GM12801 (cell line): Measurements from ENCODE around the gene PSMD13.

Experiments
- CTCF ChIP-seq: IDR thresholded peaks from one replicate; pipeline ENCODE4 v1.5.1; 2011; ENCODE audit warnings: control low read depth; ENCODE audit not compliant: insufficient read length; ENCODE audit errors: extremely low read depth

Gene PSMD13

GRCh38 chr11:269146-269890 is 32.5 kb downstream of the PSMD13 start:
- TF ChIP-seq CTCF = no peak

- no peak for TF ChIP-seq CTCF
These were observed 33.9 kb downstream of the PSMD13 start for GRCh38 chr11:270451-271318.

- no peak for TF ChIP-seq CTCF
These were observed 34.5 kb downstream of the PSMD13 start for GRCh38 chr11:271319-271715.

GRCh38 chr11:272195-272930 is 35.6 kb downstream of the PSMD13 start:
- no peak for TF ChIP-seq CTCF

GRCh38 chr11:272931-273198 is 36.1 kb downstream of the PSMD13 start:
- no peak for TF ChIP-seq CTCF

- no peak for TF ChIP-seq CTCF
These were observed 39.4 kb downstream of the PSMD13 start for GRCh38 chr11:276219-276618.
